LNCaP clone FGC (cell line): ENCODE results near the gene SRGAP3.
A peak's percentile ranks its signal among the peaks of the same experiment; 100 is the strongest.

Source experiments
- DNase-seq: peaks from one replicate; pipeline ENCODE4 v3.0.0-alpha.2; 2011; ENCODE audit warnings: low read depth
- H3K4me3 ChIP-seq: 2 replicates; pipeline ENCODE4 v1.5.1; 2011; ENCODE audit warnings: mild to moderate bottlenecking, low read depth, low read length, control low read depth
- CTCF ChIP-seq: IDR thresholded peaks from 2 replicates; pipeline ENCODE4 v1.5.1; 2012; ENCODE audit warnings: mild to moderate bottlenecking; ENCODE audit not compliant: control insufficient read depth, insufficient read depth; ENCODE audit errors: extremely low read depth

The SRGAP3 gene

GRCh38 chr3:9113040-9113439 is 136.4 kb downstream of the SRGAP3 start:
- TF ChIP-seq CTCF, result no peak
- DNase-seq, result no peak
- H3K4me3 ChIP-seq, result no peak overlapping the region

- DNase-seq, result no peak
- TF ChIP-seq CTCF, result no peak
- no peak overlapping the region for H3K4me3 ChIP-seq
These were observed 137.6 kb downstream of the SRGAP3 start for GRCh38 chr3:9111866-9112265.

- 0 out of 2 replicates have a peak, but pooled peaks have one; percentile 11 for TF ChIP-seq CTCF
- no peak for DNase-seq
- H3K4me3 ChIP-seq, result no peak overlapping the region
These were observed 138.0 kb downstream of the SRGAP3 start for GRCh38 chr3:9111417-9111816.

- no peak overlapping the region for H3K4me3 ChIP-seq
- TF ChIP-seq CTCF, result no peak
- no peak for DNase-seq
These were observed 138.6 kb downstream of the SRGAP3 start for GRCh38 chr3:9110802-9111201.

- no peak for TF ChIP-seq CTCF
- DNase-seq, result no peak
These were observed 139.1 kb downstream of the SRGAP3 start for GRCh38 chr3:9110316-9110715.

GRCh38 chr3:9109568-9109914 is 139.9 kb downstream of the SRGAP3 start:
- TF ChIP-seq CTCF, result no peak
- no peak for DNase-seq

More at GRCh38 chr3:9110316-9110715, 139.1 kb downstream of the SRGAP3 start:
- H3K4me3 ChIP-seq, result no peak overlapping the region

GRCh38 chr3:9108876-9109567 is 140.4 kb downstream of the SRGAP3 start:
- no peak for TF ChIP-seq CTCF

More at GRCh38 chr3:9109568-9109914, 139.9 kb downstream of the SRGAP3 start:
- H3K4me3 ChIP-seq, result no peak overlapping the region

More at GRCh38 chr3:9108876-9109567, 140.4 kb downstream of the SRGAP3 start:
- H3K4me3 ChIP-seq, result no peak overlapping the region
- DNase-seq, result no peak
